GM21367 (cell line): ENCODE results near the gene ORC2.
"Not testable (repeated sequence)": the region's sequence is repeated elsewhere in the genome, so short reads cannot be mapped to it uniquely, and the experiment has no call there.

Source experiments
- ATAC-seq: cut with Tn5 transposase; IDR thresholded peaks from one replicate; pipeline ENCODE4 v1.9.1; 2021; ENCODE audit not compliant: unreplicated experiment

Gene ORC2

DNA sequence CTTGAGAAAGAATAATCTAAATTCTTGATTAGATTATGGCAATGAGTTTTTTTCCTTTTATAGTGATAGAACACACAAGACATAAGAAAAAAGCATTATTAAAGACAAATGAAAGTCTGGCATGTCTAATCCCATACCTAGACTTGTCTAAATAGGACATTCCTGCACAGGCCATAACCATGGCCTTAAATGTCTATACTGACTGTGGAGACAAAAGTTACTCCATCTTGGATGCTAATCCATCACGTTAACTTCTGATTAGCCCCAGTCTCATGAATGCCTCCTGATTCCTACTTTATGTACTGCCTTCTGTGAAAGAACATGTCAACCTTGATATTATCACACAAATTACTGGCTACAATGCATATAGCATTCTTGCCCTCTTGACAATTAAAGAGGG is 23.6 kb downstream of the ORC2 start:
- ATAC-seq = no peak

DNA sequence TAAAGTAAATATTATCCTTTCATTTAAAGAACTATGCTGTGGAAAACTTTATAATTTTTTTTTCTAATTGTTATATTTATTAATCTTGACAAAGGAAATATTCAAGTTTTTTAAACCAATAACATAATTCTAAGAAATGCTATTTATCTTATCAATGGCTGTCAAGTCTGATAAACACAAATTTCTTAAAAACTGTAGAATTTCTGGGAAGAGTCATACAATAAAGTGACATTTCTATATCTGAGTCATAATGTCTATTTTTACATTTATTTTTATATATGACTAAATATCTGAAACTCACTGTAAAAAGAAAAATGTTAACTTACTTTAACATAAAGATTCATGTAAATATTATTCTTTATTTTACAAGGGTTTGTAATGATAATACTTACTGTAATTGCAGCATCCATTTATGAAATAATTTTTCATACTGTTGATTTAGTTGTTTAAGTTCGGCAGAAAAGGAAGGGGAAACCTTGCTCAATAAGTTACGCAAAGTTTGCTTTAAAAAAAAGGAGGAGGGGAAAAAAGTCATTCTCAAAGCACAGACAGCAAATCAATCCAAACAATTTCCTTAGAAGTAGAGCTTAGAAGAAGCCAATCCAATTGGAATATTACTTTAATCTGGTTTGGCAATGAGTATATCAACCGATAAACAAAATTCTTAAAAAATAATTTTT is 32.4 kb downstream of the ORC2 start:
- no peak for ATAC-seq

DNA sequence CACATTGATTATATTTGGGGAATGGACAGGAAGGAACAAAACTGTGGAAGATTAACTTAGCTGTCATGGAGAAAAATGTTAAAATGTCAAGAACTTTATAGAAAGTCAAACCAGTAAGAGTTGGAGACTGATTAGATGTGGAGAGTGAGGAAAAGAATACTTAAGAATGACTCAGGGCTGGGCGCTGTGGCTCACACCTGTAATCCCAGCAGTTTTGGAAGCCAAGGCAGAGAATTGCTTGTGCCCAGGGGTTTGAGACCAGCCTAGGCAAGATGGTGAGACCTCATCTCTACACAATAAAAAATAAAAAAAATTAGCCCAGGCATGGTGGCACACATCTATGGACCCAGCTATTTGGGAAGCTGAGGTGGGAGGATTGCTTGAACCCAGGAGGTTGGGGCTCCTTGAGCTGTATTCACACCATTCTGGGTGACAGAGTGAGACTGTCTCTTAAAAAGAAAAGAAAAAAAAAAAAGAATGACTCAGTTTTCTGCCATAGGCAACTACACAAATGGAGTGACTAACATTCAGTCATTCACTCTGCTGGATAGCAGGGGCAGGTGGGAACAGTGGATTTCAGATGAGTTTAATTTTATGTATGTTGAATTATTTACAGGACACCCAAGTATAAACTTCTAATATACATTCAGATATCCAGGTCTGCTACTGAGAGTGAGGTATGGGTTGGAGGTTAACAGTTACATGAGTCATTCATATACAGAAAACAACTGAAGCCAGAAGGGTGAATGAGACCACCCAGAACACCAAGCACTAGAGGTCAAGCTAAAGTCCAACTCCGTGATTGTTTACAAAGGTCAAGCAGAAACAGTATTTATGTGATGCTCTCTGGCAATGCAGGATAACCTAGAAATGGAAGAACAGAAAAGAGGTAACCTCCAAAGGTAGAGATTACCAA is 33.9 kb downstream of the ORC2 start:
- ATAC-seq = no peak

DNA sequence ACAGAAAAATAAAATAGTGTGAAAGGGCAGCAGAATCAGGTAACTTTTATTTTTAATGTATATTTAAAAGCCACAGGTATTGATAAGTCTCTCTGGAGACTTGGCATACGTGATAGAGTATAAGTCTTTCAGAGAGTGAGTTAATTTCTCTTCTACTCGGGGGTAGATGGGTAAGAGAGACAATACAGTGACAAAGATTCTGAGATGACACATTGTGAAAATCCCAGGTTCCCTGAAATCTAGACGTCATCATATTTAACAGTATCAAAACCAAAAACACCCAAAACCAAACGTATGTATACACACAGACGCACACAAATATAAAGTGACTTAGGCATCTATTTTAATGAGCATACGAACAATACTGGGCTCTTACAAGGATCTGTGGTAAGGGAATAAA is 41.0 kb downstream of the ORC2 start:
- no peak for ATAC-seq

DNA sequence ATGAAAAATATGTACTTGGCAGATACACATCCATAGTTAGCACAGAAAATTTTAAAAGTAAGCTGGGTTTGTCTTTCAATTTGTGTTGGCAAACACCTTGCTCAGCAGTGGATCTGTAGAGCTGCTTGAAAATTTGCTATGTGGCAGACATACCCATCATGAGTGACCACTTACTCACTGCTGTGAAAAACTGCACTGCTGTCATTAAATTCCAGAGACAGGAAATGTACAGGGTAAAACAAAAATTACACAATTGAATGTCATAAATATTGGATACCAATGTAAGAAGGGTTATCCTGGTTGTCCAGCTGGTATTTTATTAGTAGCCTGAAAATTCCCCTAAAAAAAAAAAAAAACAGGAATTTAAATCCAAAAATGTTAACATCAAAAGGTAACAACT is 49.8 kb downstream of the ORC2 start:
- no peak for ATAC-seq

DNA sequence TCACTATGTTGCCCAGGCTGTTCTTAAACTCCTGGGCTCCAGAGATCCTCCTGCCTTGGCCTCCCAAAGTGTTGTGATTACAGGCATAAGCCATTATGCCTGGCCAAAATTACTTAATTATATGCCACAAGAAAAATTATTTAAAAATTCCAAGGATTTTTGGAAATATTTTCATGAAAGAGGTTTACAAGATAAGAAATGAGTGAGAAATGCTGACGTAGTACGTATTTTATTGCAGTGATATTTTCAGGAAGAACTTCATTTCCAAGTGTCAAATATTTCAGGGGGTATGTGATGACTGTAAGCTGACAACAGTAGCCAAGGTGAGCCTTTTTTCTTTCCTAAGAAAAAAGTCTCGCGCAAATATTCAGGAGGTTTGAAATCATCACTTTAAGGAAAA is 53.5 kb downstream of the ORC2 start:
- no peak for ATAC-seq

DNA sequence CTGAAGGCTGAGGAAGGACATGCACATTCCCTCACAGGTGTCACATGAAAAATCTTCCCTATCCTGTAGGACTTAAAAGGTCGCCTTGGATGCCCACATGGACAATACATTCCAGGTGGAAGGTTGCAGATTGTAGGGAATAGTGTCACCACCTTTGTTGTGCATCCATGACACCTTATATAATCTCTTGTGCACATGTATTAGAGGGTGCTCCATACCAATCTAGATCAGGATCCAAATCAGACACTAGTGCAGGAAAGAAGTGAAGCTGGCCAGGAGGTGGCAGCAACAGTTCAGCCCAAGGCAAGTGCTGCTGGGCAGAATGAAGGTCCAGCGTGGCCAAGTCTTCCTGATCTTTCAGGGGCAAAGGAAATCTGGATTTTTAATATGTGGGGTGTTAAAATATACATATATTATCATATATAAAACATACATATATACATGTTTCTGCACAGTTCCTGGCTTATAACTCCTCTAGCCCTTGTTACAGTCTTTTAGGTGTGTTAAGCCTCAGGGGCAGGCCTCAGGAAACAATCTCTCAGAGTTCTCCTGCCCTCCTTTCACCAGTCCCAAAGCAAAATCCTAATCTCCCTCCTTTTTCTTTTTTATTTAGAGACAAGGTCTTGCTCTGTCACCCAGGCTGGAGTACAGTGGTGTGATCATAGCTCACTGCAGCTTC is 57.7 kb downstream of the ORC2 start:
- no peak for ATAC-seq

DNA sequence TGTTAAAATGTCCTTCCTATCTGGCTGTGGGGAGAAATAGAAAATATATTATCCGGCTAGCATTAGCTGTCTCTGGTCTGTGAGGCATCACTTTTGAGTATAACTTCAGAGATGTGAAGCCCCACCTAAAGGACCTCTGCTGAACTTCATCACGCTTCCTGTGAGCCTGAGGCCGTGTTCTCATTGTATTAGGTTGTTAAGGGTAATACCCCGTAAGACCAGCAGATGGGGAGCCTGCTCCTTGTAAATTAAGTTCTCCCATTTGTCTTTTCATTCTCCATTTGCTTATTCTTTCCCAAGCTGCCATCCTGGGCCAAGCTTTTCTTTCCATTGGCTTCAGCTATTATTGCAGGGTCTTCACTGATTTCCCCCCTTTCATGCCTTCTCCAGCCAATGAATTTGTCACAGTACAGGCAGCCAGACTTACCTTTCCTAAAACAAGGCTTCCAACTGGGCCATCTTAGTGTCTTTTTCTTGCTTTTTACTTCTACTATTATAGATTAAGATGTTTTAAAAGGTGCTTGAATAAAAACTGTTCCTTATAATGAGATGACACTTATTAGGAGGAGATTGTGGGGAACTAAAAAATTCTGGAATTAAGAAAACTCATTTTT is 61.9 kb downstream of the ORC2 start:
- peak; percentile 93 for ATAC-seq

DNA sequence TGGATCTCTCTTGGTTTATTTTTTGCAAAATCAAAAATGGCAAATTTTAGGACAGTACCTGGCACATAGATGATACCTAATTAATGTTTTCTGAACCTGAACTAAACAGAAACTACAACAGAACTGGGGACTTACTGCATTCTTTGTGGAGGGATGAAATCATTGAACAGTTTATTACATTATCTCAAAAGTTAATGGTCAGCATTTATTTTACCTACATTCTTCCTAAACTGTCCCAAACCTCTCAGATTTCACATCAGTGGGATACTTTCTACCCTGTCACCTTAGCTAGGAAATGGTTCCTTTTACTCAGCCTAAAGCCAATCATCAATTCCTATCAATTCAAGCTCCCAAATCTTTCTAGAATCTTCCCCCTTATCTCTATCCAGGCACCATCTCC is 64.0 kb downstream of the ORC2 start:
- ATAC-seq = no peak

DNA sequence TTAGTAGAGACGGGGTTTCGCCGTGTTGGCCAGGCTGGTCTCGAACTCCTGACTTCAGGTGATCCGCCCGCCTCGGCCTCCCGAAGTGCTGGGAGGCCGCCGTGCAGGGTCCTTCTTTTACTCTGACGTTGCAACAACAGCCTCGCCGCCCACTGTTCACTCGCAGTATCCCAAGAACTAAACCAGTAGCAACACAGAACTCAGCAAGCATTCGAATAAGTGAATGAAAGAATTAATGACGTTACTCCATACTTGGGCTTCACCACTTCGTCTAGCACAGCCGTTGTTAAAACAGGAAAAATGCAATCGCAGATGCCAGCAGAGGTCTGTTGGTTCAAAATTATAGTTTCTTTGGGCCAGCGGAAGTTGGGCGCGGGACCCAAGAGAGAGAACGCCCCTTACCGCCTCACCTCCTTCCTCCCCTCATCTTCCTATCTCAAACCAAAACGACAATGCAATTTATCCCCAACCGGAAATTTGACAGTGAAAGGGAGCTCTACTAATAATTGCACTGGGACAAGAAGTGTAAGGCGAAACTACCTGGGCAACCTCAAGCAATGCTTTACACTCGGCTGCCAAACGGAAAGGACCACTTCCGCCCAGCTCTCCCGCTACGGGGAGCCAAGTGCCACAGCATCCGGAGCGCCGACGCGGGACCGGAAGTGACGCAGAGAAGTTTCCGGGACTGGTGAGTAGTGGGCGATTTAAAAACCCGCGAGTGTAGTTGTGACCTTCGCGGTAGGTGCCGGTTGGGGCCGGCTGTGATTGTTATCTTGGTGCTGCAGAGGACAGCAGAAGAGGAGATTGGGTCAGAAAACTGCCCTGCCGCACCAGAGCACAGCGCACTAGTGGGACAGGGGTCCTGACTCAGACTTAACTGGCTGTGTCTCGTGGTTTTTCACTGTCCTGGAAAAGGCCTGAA is 74.5 kb downstream of the ORC2 start, which contains the start of the genes NIF3L1 and PPIL3:
NIF3L1 (plus strand) TSS at position 668 of the 922 bp plus-strand sequence. CDS start 2,573 bp downstream, outside the sequence.
PPIL3 (minus strand) TSS at position 374 of the 922 bp plus-strand sequence. CDS start 1,462 bp downstream, outside the sequence.
- ATAC-seq = peak; percentile 83

DNA sequence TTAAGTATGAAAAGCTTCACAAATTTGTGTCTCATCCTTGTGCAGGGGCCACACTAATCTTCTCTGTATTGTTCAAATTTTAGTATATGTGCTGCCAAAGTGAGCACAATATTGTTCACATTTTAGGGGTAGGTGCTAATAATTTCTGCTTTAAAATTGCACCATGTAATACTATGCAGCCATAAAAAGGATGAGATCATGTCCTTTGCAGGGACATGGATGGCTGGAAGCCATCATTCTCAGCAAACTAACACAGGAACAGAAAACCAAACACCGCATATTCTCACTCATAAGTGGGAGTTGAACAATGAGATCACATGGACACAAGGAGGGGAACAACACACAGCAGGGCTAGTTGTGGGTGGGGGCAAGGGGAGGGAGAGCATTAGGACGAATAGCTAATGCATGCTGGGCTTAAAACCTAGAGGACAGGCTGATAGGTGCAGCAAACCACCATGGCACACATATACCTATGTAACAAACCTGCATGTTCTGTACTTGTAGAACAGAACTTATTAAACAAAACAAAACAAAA is 81.7 kb downstream of the ORC2 start:
- ATAC-seq = not testable (repeated sequence)

DNA sequence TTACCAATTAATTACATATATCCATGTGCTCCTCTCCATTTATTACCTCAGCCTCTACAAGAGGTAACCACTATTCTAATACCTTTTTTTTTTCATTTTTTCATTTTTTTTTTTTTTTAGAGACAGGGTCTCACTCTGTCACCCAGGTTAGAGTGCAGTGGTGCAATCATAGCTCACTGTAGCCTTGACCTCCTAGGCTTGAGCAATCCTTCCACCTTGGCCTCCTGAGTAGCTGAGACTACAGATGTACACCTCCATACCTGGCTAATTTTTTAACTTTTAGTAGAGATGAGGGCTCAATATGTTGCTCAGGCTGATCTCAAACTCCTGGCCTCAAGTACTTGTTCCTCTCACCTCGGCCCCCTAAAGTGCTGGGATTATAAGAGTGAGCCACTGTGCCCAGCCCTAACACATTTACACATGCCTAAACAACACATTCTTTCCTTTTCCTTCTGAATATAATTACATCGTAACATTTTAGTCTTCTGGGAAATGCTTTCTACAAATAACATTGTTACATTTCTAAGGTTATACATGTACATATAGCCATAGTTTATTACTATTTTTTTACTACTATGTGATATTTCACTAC is 85.1 kb downstream of the ORC2 start:
- no peak for ATAC-seq

DNA sequence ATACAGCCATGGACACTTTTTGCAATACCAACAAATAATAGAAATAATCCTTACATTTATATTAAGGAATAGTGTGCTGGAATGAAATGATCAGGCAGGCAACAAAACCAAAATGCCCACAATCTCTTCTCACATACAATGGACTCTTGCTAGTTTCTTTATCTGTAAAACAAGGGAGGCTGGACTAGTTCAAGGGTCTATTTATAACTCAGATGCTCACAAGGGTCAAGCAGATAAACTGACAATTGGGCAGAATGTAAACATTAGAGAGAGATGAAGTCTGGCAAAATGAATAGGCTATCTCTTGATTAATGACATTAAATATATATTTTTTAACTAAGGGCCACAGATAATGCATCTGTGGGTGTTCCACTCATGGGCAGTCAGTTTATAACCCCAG is 86.0 kb downstream of the ORC2 start:
- no peak for ATAC-seq

DNA sequence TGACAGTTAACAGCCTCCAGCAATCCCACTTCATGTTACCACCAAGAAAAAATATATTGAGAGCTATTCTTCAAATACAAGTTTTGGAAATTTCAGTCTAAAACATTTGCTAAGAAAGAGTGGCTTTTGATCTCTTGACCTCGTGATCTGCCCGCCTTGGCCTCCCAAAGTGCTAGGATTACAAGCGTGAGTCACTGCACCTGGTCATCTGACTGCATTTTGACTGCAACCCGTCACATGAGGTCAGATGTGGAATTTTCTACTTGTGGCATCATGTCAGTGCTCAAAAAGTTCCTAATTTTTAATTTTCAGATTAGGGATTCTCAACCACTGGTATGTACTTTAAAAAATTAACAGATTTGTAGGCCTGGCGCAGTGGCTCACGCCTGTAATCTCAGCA is 89.9 kb downstream of the ORC2 start:
- ATAC-seq = no peak

DNA sequence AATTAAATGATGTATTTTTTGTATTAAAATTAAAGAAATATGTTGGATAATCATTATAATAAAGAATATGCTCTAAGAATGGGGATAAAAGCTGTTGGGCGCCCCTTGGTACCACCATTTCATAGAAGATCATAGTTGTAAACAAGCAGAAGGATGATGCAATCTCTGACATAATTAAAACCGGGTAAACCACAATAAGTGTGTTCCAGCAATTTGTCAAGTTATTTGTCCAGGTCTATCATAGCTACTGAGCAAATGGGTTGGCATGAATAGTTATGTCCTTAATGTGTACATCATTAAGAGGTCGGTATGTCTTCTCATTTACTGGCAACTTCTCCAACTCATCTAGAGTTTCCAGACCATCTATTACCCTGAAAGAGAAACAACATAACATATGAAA is 92.3 kb downstream of the ORC2 start:
- ATAC-seq = no peak

DNA sequence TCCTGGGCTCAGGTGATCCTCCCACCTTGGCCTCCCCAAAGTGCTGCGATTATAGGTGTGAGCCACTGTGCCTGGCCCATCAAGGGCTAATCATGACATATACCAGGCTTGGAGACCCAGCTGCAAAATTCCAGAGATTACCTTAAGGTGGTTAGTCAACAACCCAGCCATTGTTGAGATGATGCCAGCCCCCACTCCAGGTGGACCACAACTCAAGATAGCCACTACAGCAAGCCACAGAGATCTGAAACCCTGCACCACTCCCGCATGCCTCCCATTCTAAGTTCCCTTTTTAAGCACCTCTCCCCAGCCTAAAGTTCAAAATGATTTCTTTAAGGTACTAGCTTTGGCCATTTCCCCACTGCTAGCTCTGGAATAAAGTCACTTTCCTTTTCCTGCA is 94.4 kb downstream of the ORC2 start:
- ATAC-seq = no peak

DNA sequence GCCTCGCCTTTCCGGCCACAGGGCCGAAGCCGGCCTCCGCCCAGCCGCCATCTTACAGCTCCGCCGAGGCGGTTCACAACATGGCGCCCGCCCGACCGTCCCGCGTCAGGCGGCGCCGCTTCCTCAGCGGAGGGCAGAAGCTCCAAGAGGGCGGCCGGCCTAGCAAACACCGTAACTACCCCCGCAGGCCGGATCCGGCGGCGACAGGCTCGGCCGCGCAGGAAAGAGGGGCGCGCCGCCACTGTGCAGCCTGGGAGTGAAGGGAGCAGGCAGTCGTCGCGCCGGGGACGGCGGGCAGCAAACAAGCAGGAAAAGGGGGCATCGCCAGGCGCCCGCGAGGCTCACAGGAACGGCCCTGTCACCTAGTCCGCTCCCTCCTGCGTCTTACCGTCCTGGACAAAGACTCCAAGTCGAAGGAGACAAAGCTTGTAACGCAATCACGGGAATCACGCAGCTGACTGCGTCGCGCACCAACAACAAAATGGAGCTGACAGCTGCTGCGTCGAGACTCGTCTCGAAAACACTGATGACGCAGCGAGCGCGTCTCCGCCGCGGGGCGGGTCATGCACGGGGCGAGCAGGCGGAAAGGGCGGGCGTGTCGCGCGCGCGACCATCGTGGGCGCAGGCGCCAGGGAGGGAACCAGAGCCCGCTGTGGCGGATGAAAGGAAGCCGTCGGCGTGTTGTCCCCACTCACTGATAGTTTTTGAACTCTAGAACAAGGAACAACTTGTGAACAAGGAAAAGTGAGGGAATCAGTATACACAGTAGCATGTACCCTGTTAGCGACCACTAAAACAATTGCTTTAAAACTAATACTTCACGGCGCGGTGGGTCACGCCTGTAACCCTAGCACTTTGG is 99.1 kb downstream of the ORC2 start, which contains the start of gene CLK1:
CLK1 (minus strand) TSS at position 483 of the 859 bp plus-strand sequence. CDS start 2,796 bp downstream, outside the sequence.
- ATAC-seq = peak; percentile 79

DNA sequence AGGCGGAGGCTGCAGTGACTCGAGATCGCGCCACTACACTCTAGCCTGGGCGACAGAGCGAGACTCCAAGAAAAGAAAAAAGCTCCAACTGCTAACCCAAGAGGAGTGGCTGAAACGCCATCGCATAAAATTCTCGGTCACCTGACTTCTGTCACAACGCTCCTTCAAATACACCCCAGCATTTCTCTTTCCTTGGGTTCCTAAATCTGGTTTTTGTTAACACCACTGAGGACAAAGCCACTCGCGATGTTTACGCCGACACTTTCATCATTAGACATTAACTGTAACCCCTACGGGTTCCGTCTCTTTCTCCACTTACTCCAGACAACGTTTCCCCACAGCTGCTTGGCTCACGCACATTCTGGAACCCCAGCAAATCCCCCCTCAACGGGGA is 99.7 kb downstream of the ORC2 start:
- peak; percentile 1 for ATAC-seq
